ENCODE data around the gene MRPL24. TPM values are rescaled to one million over a fixed set of nuclear protein-coding genes. Genes with fewer than 3 reads are reported as not detected.

Gene MRPL24
- total and polyA plus RNA-seq, 9 of the 15 experiments (the other 6 are each of a cell fraction or from before 2014, with no cell fraction given) = 74.3 to 267 (median 113) TPM

DNA sequence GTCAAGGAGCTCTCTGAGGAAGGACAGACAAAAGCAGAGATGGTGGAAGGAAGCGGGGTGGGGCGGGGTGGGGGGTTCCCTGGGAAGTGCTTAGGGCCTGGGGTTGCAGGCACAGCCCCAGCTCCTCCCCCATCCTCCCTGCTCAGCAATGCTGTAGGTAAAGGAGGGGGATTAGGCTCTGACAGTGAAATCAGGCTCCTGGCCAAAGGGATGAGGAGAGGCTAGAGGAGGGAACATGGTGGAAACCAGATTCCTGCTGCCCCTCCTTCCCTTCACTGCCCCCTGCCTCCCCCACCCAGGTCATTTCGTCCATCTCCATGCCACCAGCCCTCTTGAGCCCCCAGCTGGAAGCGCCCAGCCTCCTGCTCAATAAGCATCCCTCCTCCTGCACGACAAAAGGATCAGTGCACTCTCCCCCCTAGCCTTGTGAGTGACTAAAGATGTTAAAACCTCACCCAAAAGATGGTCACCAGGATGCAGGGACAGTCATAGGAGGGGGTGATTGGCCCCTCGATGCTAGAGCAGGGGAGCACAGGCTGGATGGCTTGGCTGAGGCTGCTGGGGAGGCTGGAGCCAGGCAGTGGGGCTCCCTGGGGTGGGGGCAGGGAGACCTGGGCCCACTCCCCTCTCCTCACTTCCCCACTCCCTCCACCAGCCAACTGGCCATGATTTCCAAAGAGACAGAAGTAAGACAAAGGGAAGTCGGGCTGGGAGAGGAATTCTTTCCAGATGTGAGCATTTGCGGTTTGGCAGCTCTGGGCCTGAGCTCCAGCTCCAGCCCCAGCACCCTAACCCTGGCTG, 33.3 kb downstream of the MRPL24 start:
- in situ Hi-C loops (cut with MboI) (no loop called here), intact Hi-C loops (cut with micrococcal nuclease) (no loop called here)
- WGBS (ENCODE audit: insufficient coverage, low coverage, missing lambda C conversion rate) = 22% methylated on average over 3 of the region's 8 CpGs
- no TSS peak for BruUV-seq (replicated peaks)
- H3K4me1 ChIP-seq (replicated peaks in 1 of 2; ENCODE audit: control insufficient read depth in 2 of 2, insufficient read depth in 2 of 2, low read length in 2 of 2) = peaks cover 7 to 26% of the 10 kb centered on the region in 2 experiments; a peak in 4 of 5 replicates
- H4K20me1 ChIP-seq (replicated peaks; ENCODE audit: control insufficient read depth, insufficient read depth, low read length) = no peaks in the 10 kb centered on the region
- no peaks in the 10 kb centered on the region for H3K27me3 ChIP-seq (ENCODE audit: control insufficient read depth in 2 of 2, insufficient read depth in 2 of 2, low read length in 2 of 2)
- H3K27ac ChIP-seq (ENCODE audit: extremely low read depth, low read depth, low read length) = no peak overlapping the region
- DNase-seq (ENCODE audit: extremely low read depth in 1 of 4, low spot score in 3 of 4) (no peak), FAIRE-seq (no peak), ATAC-seq (no peak)
- no peak for TF ChIP-seq CTBP1 (IDR thresholded peaks at IDR 0.05; ENCODE audit: borderline replicate concordance)
- TF ChIP-seq, protein P1, sequence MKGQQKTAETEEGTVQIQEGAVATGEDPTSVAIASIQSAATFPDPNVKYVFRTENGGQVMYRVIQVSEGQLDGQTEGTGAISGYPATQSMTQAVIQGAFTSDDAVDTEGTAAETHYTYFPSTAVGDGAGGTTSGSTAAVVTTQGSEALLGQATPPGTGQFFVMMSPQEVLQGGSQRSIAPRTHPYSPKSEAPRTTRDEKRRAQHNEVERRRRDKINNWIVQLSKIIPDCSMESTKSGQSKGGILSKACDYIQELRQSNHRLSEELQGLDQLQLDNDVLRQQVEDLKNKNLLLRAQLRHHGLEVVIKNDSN (CRISPR knock-in tag; IDR thresholded peaks at IDR 0.05) = no peak
- no peak for TF ChIP-seq KLF10 (CRISPR knock-in tag; IDR thresholded peaks at IDR 0.05)
- no peaks in the 10 kb centered on the region for H3K36me3 ChIP-seq (ENCODE audit: control insufficient read depth, insufficient read depth, low read length)
- no peaks in the 10 kb centered on the region for H3K79me2 ChIP-seq (ENCODE audit: control insufficient read depth, insufficient read depth, low read length)
- CTCF ChIA-PET (ENCODE audit: low intra/inter-chr PET ratio) = interaction anchor here (2.7 to 4.4 kb wide), 2 partner anchors 18 to 48 kb away, joined by 36 to 64 read pairs; no protein-coding TSS in a partner anchor
- H3K9me3 ChIP-seq (replicated peaks; ENCODE audit: control insufficient read depth, insufficient read depth, low read depth, low read length) = no peaks in the 10 kb centered on the region
- no peak overlapping the region for H3K4me2 ChIP-seq (ENCODE audit: insufficient read depth, low read length)
- H3K9ac ChIP-seq (ENCODE audit: insufficient read depth in 1 of 2, low read depth in 2 of 2, low read length in 2 of 2) = no peak overlapping the region
- no peaks in the 10 kb centered on the region for H3K9me1 ChIP-seq (ENCODE audit: control insufficient read depth, insufficient read depth, low read length)
- H3K4me3 ChIP-seq = no peak overlapping the region
- POLR2A ChIA-PET = interaction anchor here (0.5 to 3.0 kb wide), 13 partner anchors 8 to 541 kb away, joined by 3 to 21 read pairs (median 3); partner anchors contain the start of gene MRPL24
- H2AFZ ChIP-seq (ENCODE audit: low read depth, low read length) = no peak overlapping the region
